HG02840 (cell line): ENCODE measurements around the gene HNF1B.

Experiments used
- ATAC-seq: cut with Tn5 transposase; IDR thresholded peaks from one replicate; pipeline ENCODE4 v1.9.1; 2021; ENCODE audit warnings: mild to moderate bottlenecking, moderate library complexity, moderate number of reproducible peaks; ENCODE audit not compliant: unreplicated experiment, low FRiP score

HNF1B gene

GRCh38 chr17:37676115-37676925, 68.5 kb downstream of the HNF1B start:
- no peak for ATAC-seq

GRCh38 chr17:37674511-37674910, 70.3 kb downstream of the HNF1B start:
- ATAC-seq: no peak

- ATAC-seq: no peak
Observed at GRCh38 chr17:37673386-37673785, 71.5 kb downstream of the HNF1B start.

GRCh38 chr17:37672548-37673078, 72.2 kb downstream of the HNF1B start:
- no peak for ATAC-seq

GRCh38 chr17:37671824-37672547, 72.9 kb downstream of the HNF1B start:
- no peak for ATAC-seq

GRCh38 chr17:37671028-37671823, 73.6 kb downstream of the HNF1B start:
- no peak for ATAC-seq

GRCh38 chr17:37667039-37667438, 77.8 kb downstream of the HNF1B start:
- no peak for ATAC-seq

- no peak for ATAC-seq
Observed at GRCh38 chr17:37664214-37664613, 80.6 kb downstream of the HNF1B start.

GRCh38 chr17:37662353-37662752, 82.5 kb downstream of the HNF1B start:
- ATAC-seq: no peak

GRCh38 chr17:37661400-37662014, 83.4 kb downstream of the HNF1B start:
- ATAC-seq: no peak

- ATAC-seq: no peak
Observed at GRCh38 chr17:37659925-37660324, 84.9 kb downstream of the HNF1B start.

- ATAC-seq: no peak
Observed at GRCh38 chr17:37657202-37657601, 87.7 kb downstream of the HNF1B start.

GRCh38 chr17:37651849-37652248, 93.0 kb downstream of the HNF1B start:
- ATAC-seq: no peak

- no peak for ATAC-seq
Observed at GRCh38 chr17:37650419-37651003, 94.3 kb downstream of the HNF1B start.

- no peak for ATAC-seq
Observed at GRCh38 chr17:37648555-37648954, 96.3 kb downstream of the HNF1B start.

- no peak for ATAC-seq
Observed at GRCh38 chr17:37647856-37648255, 97.0 kb downstream of the HNF1B start.

- ATAC-seq: no peak
Observed at GRCh38 chr17:37643869-37644268, 101.0 kb downstream of the HNF1B start.

GRCh38 chr17:37643118-37643766, 101.6 kb downstream of the HNF1B start, which contains the start of gene DDX52:
TSS of gene DDX52 (minus strand) at chr17:37643446. CDS start at chr17:37643420, 26 bp downstream.
- ATAC-seq: peak; percentile 84

GRCh38 chr17:37642681-37643080, 102.2 kb downstream of the HNF1B start:
- ATAC-seq: no peak
